ACHN (cell line): Measurements from ENCODE around the gene CHRNA4.

Source experiments
- DNase-seq: peaks from one replicate; pipeline ENCODE4 v3.0.0-alpha.2; 2015
- in situ Hi-C: cut with HindIII; loops from 2 replicates; pipeline ENCODE4 v1.10.0; 2017; ENCODE audit warnings: low sequenced_read_pairs, low pct_ligation_motif_present, low pct_unique_long_range_greater_than_20kb

CHRNA4 gene

GRCh38 chr20:63320041-63320511, 41.1 kb downstream of the CHRNA4 start:
- no peak for DNase-seq
- in situ Hi-C loops, result no loop called here

- in situ Hi-C loops, result no loop called here
Observed at GRCh38 chr20:63319164-63320040, 41.7 kb downstream of the CHRNA4 start.

GRCh38 chr20:63318391-63319163, 42.6 kb downstream of the CHRNA4 start:
- DNase-seq, result no peak
- in situ Hi-C loops, result no loop called here

More at GRCh38 chr20:63319164-63320040, 41.7 kb downstream of the CHRNA4 start:
- no peak for DNase-seq

GRCh38 chr20:63317601-63318291, 43.4 kb downstream of the CHRNA4 start:
- DNase-seq, result no peak
- in situ Hi-C loops, result no loop called here

- in situ Hi-C loops, result no loop called here
- no peak for DNase-seq
Observed at GRCh38 chr20:63317061-63317460, 44.1 kb downstream of the CHRNA4 start.

GRCh38 chr20:63316502-63316921, 44.6 kb downstream of the CHRNA4 start:
- no peak for DNase-seq
- in situ Hi-C loops, result no loop called here

GRCh38 chr20:63315731-63316491, 45.2 kb downstream of the CHRNA4 start:
- DNase-seq, result no peak
- in situ Hi-C loops, result no loop called here

GRCh38 chr20:63315240-63315689, 45.9 kb downstream of the CHRNA4 start:
- DNase-seq, result no peak
- in situ Hi-C loops, result no loop called here

- in situ Hi-C loops, result no loop called here
- DNase-seq, result no peak
Observed at GRCh38 chr20:63314566-63315239, 46.4 kb downstream of the CHRNA4 start.

GRCh38 chr20:63314015-63314471, 47.1 kb downstream of the CHRNA4 start:
- DNase-seq, result no peak
- in situ Hi-C loops, result no loop called here

GRCh38 chr20:63313349-63314014, 47.7 kb downstream of the CHRNA4 start:
- in situ Hi-C loops, result no loop called here
- DNase-seq, result no peak

GRCh38 chr20:63312690-63313348, 48.3 kb downstream of the CHRNA4 start:
- in situ Hi-C loops, result no loop called here
- no peak for DNase-seq

- DNase-seq, result no peak
- in situ Hi-C loops, result no loop called here
Observed at GRCh38 chr20:63312273-63312672, 48.9 kb downstream of the CHRNA4 start.

- no peak for DNase-seq
- in situ Hi-C loops, result no loop called here
Observed at GRCh38 chr20:63311833-63312243, 49.3 kb downstream of the CHRNA4 start.

GRCh38 chr20:63311186-63311832, 49.8 kb downstream of the CHRNA4 start:
- in situ Hi-C loops, result no loop called here

GRCh38 chr20:63310265-63310991, 50.7 kb downstream of the CHRNA4 start:
- DNase-seq, result no peak
- in situ Hi-C loops, result no loop called here

More at GRCh38 chr20:63311186-63311832, 49.8 kb downstream of the CHRNA4 start:
- DNase-seq, result no peak
